ENCODE data around the gene NTN1.

DNA sequence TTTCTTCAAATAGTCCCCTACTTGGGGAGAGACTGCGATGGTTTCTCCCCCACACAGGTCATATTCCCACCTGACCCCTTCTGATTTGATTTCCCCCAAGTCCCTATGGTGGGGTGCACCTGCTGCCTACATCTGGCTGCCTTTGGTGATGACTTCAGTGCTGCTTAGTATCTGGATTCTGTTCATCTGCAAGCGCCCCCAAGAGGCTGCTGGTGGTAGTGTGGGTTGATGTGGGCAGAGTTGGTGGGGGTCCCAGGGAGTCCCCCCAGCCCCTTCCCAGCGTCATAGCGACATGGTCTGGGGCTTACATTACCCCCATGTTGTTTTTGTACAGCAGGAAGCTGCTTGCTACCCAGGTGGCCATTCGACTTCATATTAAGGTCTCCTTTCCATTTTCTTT lies 99.2 kb downstream of the NTN1 start:
- TF ChIP-seq CTCF (IDR thresholded peaks at IDR 0.05) (no peak), POLR2AphosphoS5 (IDR thresholded peaks at IDR 0.05; ENCODE audit: insufficient read depth in 1 of 2, low read depth in 1 of 2) (no peak)
